GM23338 (cell line): ENCODE measurements around the gene CYTH1. TPM values are rescaled to one million over a fixed set of nuclear protein-coding genes. Genes with fewer than 3 reads are reported as not detected.
A peak's percentile ranks its signal among the peaks of the same experiment; 100 is the strongest.

Experiments
- ATAC-seq: fragments of 200-7000 bp; cut with Tn5 transposase; 3 replicates; pipeline ENCODE4 v1.9.1; 2020
- DNase-seq: peaks from one replicate; pipeline ENCODE4 v3.0.0-alpha.2; 2015; ENCODE audit warnings: low spot score
- H2AFZ ChIP-seq: fragments of 200-600 bp; sonication (generic); 2 replicates; pipeline ENCODE4 v1.8.0; 2016; ENCODE audit warnings: antibody characterized with exemption, mild to moderate bottlenecking, moderate library complexity
- H3F3A ChIP-seq: fragments of 200-600 bp; sonication (generic); replicated peaks from 2 replicates; pipeline ENCODE4 v1.8.0; 2017; ENCODE audit warnings: antibody characterized with exemption, mixed run types, low read depth
- H3K27ac ChIP-seq: fragments of 200-600 bp; sonication (generic); 2 replicates; pipeline ENCODE4 v1.6.1; 2016; ENCODE audit warnings: low read depth
- H3K27me3 ChIP-seq: fragments of 200-600 bp; sonication (generic); 2 replicates; pipeline ENCODE4 v1.8.0; 2016; ENCODE audit warnings: mild to moderate bottlenecking, mixed run types, moderate library complexity; ENCODE audit not compliant: insufficient read depth
- H3K36me3 ChIP-seq: fragments of 200-600 bp; sonication (generic); 2 replicates; pipeline ENCODE4 v1.8.0; 2016; ENCODE audit warnings: mild to moderate bottlenecking; ENCODE audit not compliant: insufficient read depth
- H3K4me1 ChIP-seq: fragments of 200-600 bp; sonication (generic); 2 replicates; pipeline ENCODE4 v1.8.0; 2016; ENCODE audit warnings: mild to moderate bottlenecking, moderate library complexity; ENCODE audit not compliant: insufficient read depth
- H3K4me2 ChIP-seq: fragments of 200-600 bp; sonication (generic); 2 replicates; pipeline ENCODE4 v1.7.1; 2017; ENCODE audit warnings: mixed run types
- H3K4me3 ChIP-seq: fragments of 200-600 bp; sonication (generic); 2 replicates; pipeline ENCODE4 v1.6.1; 2016; ENCODE audit warnings: mixed run types
- H3K79me2 ChIP-seq: fragments of 200-600 bp; sonication (generic); replicated peaks from 2 replicates; pipeline ENCODE4 v1.8.0; 2017; ENCODE audit warnings: mild to moderate bottlenecking; ENCODE audit not compliant: insufficient read depth
- H3K9me2 ChIP-seq: fragments of 200-600 bp; sonication (generic); 2 replicates; pipeline ENCODE4 v1.8.0; 2017; ENCODE audit not compliant: insufficient read depth
- H4K20me1 ChIP-seq: fragments of 200-600 bp; sonication (generic); replicated peaks from 2 replicates; pipeline ENCODE4 v1.8.0; 2017; ENCODE audit warnings: mild to moderate bottlenecking; ENCODE audit not compliant: insufficient read depth
- H3K27ac Mint-ChIP-seq: 2 replicates; pipeline ENCODE4 v1.8.0; 2020; ENCODE audit warnings: inconsistent platforms, mild to moderate bottlenecking, moderate library complexity, mixed read lengths
- H3K27me3 Mint-ChIP-seq: 3 replicates; pipeline ENCODE4 v1.8.0; 2022; ENCODE audit warnings: low read depth, mild to moderate bottlenecking, moderate library complexity, mixed read lengths, inconsistent platforms; ENCODE audit not compliant: insufficient read depth, poor library complexity
- H3K36me3 Mint-ChIP-seq: 3 replicates; pipeline ENCODE4 v1.8.0; 2021; ENCODE audit warnings: low read depth, mild to moderate bottlenecking, inconsistent platforms, moderate library complexity, mixed read lengths
- H3K4me1 Mint-ChIP-seq: 3 replicates; pipeline ENCODE4 v1.8.0; 2020; ENCODE audit warnings: mild to moderate bottlenecking, inconsistent platforms, mixed read lengths
- H3K4me3 Mint-ChIP-seq: 3 replicates; pipeline ENCODE4 v1.8.0; 2021; ENCODE audit warnings: moderate library complexity, mild to moderate bottlenecking, inconsistent platforms, mixed read lengths
- H3K9me3 Mint-ChIP-seq: 3 replicates; pipeline ENCODE4 v1.8.0; 2020; ENCODE audit warnings: moderate library complexity, mild to moderate bottlenecking, inconsistent platforms, mixed read lengths
- CREB1 ChIP-seq: fragments of 250-450 bp; sonication (Bioruptor Pico); IDR thresholded peaks from 2 replicates; pipeline ENCODE4 v1.5.0; 2020; ENCODE audit warnings: low read depth, mild to moderate bottlenecking, moderate library complexity
- EZH2 ChIP-seq: fragments of 200-600 bp; sonication (generic); IDR thresholded peaks from one replicate; pipeline ENCODE4 v1.8.0; 2017; ENCODE audit warnings: antibody characterized with exemption, mild to moderate bottlenecking, low read depth; ENCODE audit not compliant: unreplicated experiment
- EZH2phosphoT487 ChIP-seq: fragments of 200-600 bp; sonication (generic); IDR thresholded peaks from one replicate; pipeline ENCODE4 v1.8.1; 2018; ENCODE audit warnings: antibody characterized with exemption; ENCODE audit not compliant: unreplicated experiment
- JUNB ChIP-seq: IDR thresholded peaks from one replicate; pipeline ENCODE4 v1.6.1; 2016; ENCODE audit warnings: antibody characterized with exemption; ENCODE audit not compliant: unreplicated experiment
- NANOG ChIP-seq: IDR thresholded peaks from 2 replicates; pipeline ENCODE4 v1.6.1; 2016; ENCODE audit warnings: antibody characterized with exemption, borderline replicate concordance
- ZNF114 ChIP-seq: fragments of 250-450 bp; sonication (Bioruptor Pico); IDR thresholded peaks from 2 replicates; pipeline ENCODE4 v1.5.0; 2020; ENCODE audit warnings: mild to moderate bottlenecking, moderate library complexity
- ZNF331 ChIP-seq: fragments of 250-450 bp; sonication (Bioruptor Pico); IDR thresholded peaks from 2 replicates; pipeline ENCODE4 v1.5.0; 2020; ENCODE audit warnings: low read depth, mild to moderate bottlenecking, moderate library complexity
- polyA plus RNA-seq: library from polyadenylated mRNA; unstranded; fragments of >200 nt; fragmentation: Nextera tagmentation; extraction: Ambion mirVana; gene quantifications from 2 replicates; pipeline ENCODE4 v1.2.1, GENCODE V29; 2016
- total RNA-seq: library from RNA; depleted of rRNA; stranded (reverse); fragments of >200 nt; shearing (Covaris generic); gene quantifications from 2 replicates; pipeline ENCODE4 v1.2.3, GENCODE V29; 2014
- TF ChIP-seq, protein P1 (sequence below): fragments of 250-450 bp; sonication (Bioruptor Pico); IDR thresholded peaks from 2 replicates; pipeline ENCODE4 v1.5.0; 2020; ENCODE audit warnings: mild to moderate bottlenecking, moderate library complexity

CYTH1 gene
- total and polyA plus RNA-seq, 2 experiments from 2014 or later = 13.8 to 14.5 TPM

DNA sequence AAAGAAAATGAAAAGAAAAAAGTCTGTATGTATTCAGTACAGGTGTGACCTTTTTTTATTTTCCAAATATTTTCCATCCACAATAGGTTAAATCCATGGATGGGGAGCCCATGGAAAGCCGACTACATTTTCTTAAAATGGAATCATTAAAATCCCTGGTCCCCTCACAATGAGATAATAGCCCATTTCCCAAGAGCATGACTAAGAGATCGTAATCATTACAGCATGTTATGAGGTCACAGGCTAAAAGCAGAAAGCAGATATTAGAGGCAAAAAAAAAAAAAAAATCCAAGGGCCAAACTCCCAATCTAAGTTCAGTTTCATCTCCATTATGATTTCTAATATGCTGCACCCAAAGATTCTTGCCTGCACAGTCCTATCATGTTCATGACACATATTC, 44.7 kb downstream of the CYTH1 start (continued):
- TF ChIP-seq, protein P1, sequence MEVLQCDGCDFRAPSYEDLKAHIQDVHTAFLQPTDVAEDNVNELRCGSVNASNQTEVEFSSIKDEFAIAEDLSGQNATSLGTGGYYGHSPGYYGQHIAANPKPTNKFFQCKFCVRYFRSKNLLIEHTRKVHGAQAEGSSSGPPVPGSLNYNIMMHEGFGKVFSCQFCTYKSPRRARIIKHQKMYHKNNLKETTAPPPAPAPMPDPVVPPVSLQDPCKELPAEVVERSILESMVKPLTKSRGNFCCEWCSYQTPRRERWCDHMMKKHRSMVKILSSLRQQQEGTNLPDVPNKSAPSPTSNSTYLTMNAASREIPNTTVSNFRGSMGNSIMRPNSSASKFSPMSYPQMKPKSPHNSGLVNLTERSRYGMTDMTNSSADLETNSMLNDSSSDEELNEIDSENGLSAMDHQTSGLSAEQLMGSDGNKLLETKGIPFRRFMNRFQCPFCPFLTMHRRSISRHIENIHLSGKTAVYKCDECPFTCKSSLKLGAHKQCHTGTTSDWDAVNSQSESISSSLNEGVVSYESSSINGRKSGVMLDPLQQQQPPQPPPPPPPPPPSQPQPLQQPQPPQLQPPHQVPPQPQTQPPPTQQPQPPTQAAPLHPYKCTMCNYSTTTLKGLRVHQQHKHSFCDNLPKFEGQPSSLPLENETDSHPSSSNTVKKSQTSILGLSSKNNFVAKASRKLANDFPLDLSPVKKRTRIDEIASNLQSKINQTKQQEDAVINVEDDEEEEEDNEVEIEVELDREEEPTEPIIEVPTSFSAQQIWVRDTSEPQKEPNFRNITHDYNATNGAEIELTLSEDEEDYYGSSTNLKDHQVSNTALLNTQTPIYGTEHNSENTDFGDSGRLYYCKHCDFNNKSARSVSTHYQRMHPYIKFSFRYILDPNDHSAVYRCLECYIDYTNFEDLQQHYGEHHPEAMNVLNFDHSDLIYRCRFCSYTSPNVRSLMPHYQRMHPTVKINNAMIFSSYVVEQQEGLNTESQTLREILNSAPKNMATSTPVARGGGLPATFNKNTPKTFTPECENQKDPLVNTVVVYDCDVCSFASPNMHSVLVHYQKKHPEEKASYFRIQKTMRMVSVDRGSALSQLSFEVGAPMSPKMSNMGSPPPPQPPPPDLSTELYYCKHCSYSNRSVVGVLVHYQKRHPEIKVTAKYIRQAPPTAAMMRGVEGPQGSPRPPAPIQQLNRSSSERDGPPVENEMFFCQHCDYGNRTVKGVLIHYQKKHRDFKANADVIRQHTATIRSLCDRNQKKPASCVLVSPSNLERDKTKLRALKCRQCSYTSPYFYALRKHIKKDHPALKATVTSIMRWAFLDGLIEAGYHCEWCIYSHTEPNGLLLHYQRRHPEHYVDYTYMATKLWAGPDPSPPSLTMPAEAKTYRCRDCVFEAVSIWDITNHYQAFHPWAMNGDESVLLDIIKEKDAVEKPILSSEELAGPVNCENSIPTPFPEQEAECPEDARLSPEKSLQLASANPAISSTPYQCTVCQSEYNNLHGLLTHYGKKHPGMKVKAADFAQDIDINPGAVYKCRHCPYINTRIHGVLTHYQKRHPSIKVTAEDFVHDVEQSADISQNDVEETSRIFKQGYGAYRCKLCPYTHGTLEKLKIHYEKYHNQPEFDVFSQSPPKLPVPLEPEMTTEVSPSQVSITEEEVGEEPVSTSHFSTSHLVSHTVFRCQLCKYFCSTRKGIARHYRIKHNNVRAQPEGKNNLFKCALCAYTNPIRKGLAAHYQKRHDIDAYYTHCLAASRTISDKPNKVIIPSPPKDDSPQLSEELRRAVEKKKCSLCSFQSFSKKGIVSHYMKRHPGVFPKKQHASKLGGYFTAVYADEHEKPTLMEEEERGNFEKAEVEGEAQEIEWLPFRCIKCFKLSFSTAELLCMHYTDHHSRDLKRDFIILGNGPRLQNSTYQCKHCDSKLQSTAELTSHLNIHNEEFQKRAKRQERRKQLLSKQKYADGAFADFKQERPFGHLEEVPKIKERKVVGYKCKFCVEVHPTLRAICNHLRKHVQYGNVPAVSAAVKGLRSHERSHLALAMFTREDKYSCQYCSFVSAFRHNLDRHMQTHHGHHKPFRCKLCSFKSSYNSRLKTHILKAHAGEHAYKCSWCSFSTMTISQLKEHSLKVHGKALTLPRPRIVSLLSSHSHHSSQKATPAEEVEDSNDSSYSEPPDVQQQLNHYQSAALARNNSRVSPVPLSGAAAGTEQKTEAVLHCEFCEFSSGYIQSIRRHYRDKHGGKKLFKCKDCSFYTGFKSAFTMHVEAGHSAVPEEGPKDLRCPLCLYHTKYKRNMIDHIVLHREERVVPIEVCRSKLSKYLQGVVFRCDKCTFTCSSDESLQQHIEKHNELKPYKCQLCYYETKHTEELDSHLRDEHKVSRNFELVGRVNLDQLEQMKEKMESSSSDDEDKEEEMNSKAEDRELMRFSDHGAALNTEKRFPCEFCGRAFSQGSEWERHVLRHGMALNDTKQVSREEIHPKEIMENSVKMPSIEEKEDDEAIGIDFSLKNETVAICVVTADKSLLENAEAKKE (CRISPR knock-in tag) = no peak
- TF ChIP-seq CREB1 (CRISPR knock-in tag) (no peak), EZH2phosphoT487 (no peak), JUNB (no peak), ZNF114 (CRISPR knock-in tag) (no peak), NANOG (no peak), EZH2 (no peak)

DNA sequence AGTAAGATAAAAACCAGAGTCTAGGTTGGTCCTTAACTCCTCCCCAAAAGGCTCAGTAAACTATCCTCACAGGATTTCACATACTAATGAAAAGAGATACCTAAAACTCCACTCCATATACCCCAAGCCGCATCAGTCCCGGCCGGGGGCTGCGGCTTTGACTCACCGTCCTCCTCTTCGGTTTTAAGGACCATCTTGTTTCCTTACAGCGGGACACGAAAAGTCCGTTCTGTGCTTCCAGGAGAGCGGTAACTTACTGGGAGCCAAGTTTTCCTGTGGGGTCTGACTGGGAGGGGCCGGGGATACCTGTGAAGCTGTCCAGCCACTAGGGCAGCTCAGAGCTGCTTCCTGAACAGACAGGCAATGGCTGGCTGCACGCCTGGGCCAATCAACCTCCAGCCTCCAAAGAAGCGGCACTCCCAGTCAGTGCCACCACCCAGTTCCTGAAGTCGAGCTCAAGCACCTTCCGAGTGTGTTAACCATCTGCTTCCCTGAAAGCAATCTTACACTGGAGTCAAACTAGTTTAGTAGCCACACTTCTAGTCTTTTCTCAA, 45.5 kb downstream of the CYTH1 start:
- peaks cover 36% of the 10 kb centered on the region for H3K4me1 Mint-ChIP-seq
- no peaks in the 10 kb centered on the region for H3K27me3 ChIP-seq
- H3K79me2 ChIP-seq = peaks cover 21% of the 10 kb centered on the region
- H3K36me3 ChIP-seq = no peaks in the 10 kb centered on the region
- H2AFZ ChIP-seq = no peak overlapping the region
- H3K27ac Mint-ChIP-seq = no peak overlapping the region
- ATAC-seq (peak; percentile 92), DNase-seq (peak; percentile 58)
- no peak for TF ChIP-seq EZH2
- TF ChIP-seq ZNF331 (CRISPR knock-in tag) = no peak
- no peaks in the 10 kb centered on the region for H3K9me2 ChIP-seq
- no peaks in the 10 kb centered on the region; the same call in 2 of the 3 replicates for H3K9me3 Mint-ChIP-seq
- H3K36me3 Mint-ChIP-seq = no peaks in the 10 kb centered on the region
- H3K4me3 ChIP-seq = no peak overlapping the region
- H3K4me2 ChIP-seq = no peak overlapping the region
- H3K4me3 Mint-ChIP-seq = no peak overlapping the region
- no peaks in the 10 kb centered on the region for H3K27me3 Mint-ChIP-seq
- H3K27ac ChIP-seq = peak overlapping the region; percentile 45; the same call in 1 of the 2 replicates
- H3F3A ChIP-seq = no peaks in the 10 kb centered on the region
- peaks cover 7% of the 10 kb centered on the region for H3K4me1 ChIP-seq
- H4K20me1 ChIP-seq = 0 out of 2 replicates have a peak, but pooled peaks cover 6% of the 10 kb centered on the region
